ENCODE results near the gene BTBD9. TPM values are rescaled to one million over a fixed set of nuclear protein-coding genes. Genes with fewer than 3 reads are reported as not detected.

The BTBD9 gene
- total RNA-seq, 5 donors from 2014 or later (not counting 1 experiment from before 2014, with no cell fraction given) = 29.3 to 67.7 (median 38.1) TPM

DNA sequence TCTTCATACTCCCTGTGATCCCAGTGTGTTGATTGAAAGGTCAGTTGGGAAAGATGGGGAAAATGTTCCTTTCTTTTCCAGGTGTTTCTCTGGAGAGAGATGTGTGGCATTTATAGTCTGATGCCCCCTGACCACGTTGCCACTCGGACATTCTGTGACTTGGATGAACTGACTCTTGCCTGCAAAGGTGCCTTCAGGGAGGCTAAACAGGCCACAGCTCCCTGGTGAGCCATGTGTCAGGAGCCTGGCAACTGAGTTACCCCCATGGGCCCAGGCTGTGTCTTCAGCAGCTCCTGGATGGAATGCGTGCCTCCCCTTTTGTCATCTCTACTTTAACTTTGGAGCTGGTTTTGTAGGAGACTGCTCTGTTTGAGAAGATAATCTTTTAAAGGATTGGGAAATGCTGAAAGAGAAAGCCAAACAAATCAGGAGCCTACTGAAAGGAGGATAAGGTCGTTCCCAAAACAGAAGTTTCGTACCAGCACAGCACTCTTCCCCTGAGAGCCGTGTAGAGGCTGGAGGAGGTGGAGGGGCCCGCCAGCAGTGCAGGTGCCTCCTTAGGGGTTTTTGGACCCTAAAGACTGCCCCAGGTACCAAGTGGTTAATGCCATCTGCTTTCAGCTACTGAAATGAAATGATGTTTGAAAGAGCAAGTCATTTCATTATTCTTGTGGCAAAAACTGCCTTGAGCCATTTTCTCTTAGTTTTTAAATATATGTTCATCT is 497.4 kb downstream of the BTBD9 start:
- H3K27me3 ChIP-seq (replicated peaks in 1 of 2; ENCODE audit: control insufficient read depth in 2 of 2, extremely low read depth in 1 of 2, insufficient read depth in 2 of 2, low read length in 1 of 2) = no peaks in the 10 kb centered on the region
- POLR2A ChIA-PET = no interaction called here
- H3K27ac Mint-ChIP-seq = no peak overlapping the region
- no peaks in the 10 kb centered on the region for H3K9me3 Mint-ChIP-seq
- peaks cover 3 to 8% of the 10 kb centered on the region in 2 donors for H3K36me3 ChIP-seq (ENCODE audit: control insufficient read depth in 2 of 2, extremely low read depth in 1 of 2, insufficient read depth in 1 of 2, low read length in 1 of 2)
- no CpG with 5 or more reads among the region's 7 CpGs for WGBS (ENCODE audit: insufficient coverage)
- DNase-seq = no peak
- H3K4me3 ChIP-seq (ENCODE audit: control insufficient read depth in 1 of 2, extremely low read depth in 1 of 2, low read length in 1 of 2) = no peak overlapping the region
- no peaks in the 10 kb centered on the region for H3K4me1 ChIP-seq (ENCODE audit: control insufficient read depth in 1 of 2, extremely low read depth in 1 of 2, insufficient read depth in 2 of 2, low read length in 2 of 2)
- H3K36me3 Mint-ChIP-seq = peaks cover 33% of the 10 kb centered on the region
- peaks cover 22 to 31% (median 27%) of the 10 kb centered on the region in 3 donors for H3K4me1 Mint-ChIP-seq
- H3K9me3 ChIP-seq = no peaks in the 10 kb centered on the region
- ATAC-seq (replicated peaks in 1 of 4) = no peak
- H3K27me3 Mint-ChIP-seq = no peaks in the 10 kb centered on the region
- no peak overlapping the region for H3K4me3 Mint-ChIP-seq
- CTCF ChIA-PET = no interaction called here
- no peak overlapping the region for H3K27ac ChIP-seq (ENCODE audit: low read length)

DNA sequence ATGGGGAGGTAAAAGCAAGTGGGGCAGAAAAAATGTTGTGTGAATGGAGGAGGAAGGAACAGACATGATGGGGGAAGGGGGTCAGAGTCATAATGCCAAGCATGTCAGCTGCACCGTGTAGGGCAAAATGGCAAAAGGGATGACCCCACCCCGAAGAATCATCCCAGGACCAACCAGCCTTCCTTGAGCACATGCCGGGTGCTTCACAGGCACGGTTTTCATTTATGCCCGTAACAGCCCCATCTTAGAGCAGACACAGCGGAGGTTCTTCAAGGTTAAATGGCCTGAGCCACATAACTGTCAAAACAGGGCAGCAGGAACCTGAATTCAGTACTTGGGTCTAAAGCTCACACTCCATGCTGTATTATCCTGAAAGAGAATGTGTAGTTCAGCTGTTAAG is 498.0 kb downstream of the BTBD9 start:
- H3K4me3 Mint-ChIP-seq = no peak overlapping the region
- Histone ChIP-seq H3K4me1 (ENCODE audit: control insufficient read depth in 1 of 2, extremely low read depth in 1 of 2, insufficient read depth in 2 of 2, low read length in 2 of 2) (no peaks in the 10 kb centered on the region), H3K27ac (ENCODE audit: low read length) (no peak overlapping the region), H3K4me3 (ENCODE audit: control insufficient read depth in 1 of 2, extremely low read depth in 1 of 2, low read length in 1 of 2) (no peak overlapping the region), H3K27me3 (replicated peaks in 1 of 2; ENCODE audit: control insufficient read depth in 2 of 2, extremely low read depth in 1 of 2, insufficient read depth in 2 of 2, low read length in 1 of 2) (no peaks in the 10 kb centered on the region), H3K9me3 (no peaks in the 10 kb centered on the region), H3K36me3 (ENCODE audit: control insufficient read depth in 2 of 2, extremely low read depth in 1 of 2, insufficient read depth in 1 of 2, low read length in 1 of 2) (peaks cover 3 to 8% of the 10 kb centered on the region in 2 donors)
- no peak overlapping the region for H3K27ac Mint-ChIP-seq
- DNase-seq (no peak), ATAC-seq (replicated peaks in 1 of 4) (no peak)
- H3K4me1 Mint-ChIP-seq = peaks cover 27 to 35% (median 27%) of the 10 kb centered on the region in 3 donors
- WGBS (ENCODE audit: insufficient coverage) = 96% methylated on average over 6 of the region's 6 CpGs
- H3K9me3 Mint-ChIP-seq = no peaks in the 10 kb centered on the region
- POLR2A ChIA-PET = no interaction called here
- CTCF ChIA-PET = no interaction called here
- no peaks in the 10 kb centered on the region for H3K27me3 Mint-ChIP-seq
- peaks cover 29% of the 10 kb centered on the region for H3K36me3 Mint-ChIP-seq

DNA sequence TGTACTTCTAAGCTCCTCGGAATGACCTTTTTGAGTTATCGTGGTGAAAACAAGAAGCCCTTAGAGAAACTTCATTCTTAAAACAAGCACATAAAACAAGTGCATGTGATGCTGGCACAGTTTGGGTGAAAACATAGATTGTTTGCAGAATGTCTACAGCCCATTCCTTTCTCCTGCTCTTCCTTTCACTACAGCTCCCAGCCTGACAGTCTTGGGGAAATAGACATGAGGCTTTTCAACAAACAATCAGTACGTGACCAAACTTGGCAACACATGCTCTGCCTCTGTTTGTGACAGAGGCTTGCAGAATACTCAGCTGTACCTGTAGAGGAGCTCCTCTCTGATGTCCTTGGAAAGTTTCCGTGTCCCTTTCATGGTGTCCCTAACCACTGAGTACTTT is 498.6 kb downstream of the BTBD9 start:
- Mint-ChIP-seq H3K9me3 (no peaks in the 10 kb centered on the region), H3K36me3 (peaks cover 27% of the 10 kb centered on the region), H3K27me3 (no peaks in the 10 kb centered on the region), H3K27ac (peak overlapping the region in 1 of 2 donors; percentile 50), H3K4me3 (no peak overlapping the region), H3K4me1 (peaks cover 25 to 41% (median 29%) of the 10 kb centered on the region in 3 donors)
- DNase-seq = no peak
- Histone ChIP-seq H3K9me3 (no peaks in the 10 kb centered on the region), H3K4me3 (ENCODE audit: control insufficient read depth in 1 of 2, extremely low read depth in 1 of 2, low read length in 1 of 2) (no peak overlapping the region), H3K36me3 (ENCODE audit: control insufficient read depth in 2 of 2, extremely low read depth in 1 of 2, insufficient read depth in 1 of 2, low read length in 1 of 2) (peaks cover 3 to 8% of the 10 kb centered on the region in 2 donors), H3K27ac (ENCODE audit: low read length) (no peak overlapping the region), H3K4me1 (ENCODE audit: control insufficient read depth in 1 of 2, extremely low read depth in 1 of 2, insufficient read depth in 2 of 2, low read length in 2 of 2) (no peaks in the 10 kb centered on the region), H3K27me3 (replicated peaks in 1 of 2; ENCODE audit: control insufficient read depth in 2 of 2, extremely low read depth in 1 of 2, insufficient read depth in 2 of 2, low read length in 1 of 2) (no peaks in the 10 kb centered on the region)
- ATAC-seq (replicated peaks in 1 of 4) = no peak
- 100% methylated on average over 1 of the region's 4 CpGs for WGBS (ENCODE audit: insufficient coverage)
- CTCF ChIA-PET = interaction anchor here in 1 of 2 donors (0.6 kb wide), 1 partner anchor 39 kb away, joined by 3 read pairs; no protein-coding TSS in a partner anchor
- POLR2A ChIA-PET = interaction anchor here in 1 of 2 donors (0.6 kb wide), 1 partner anchor 43 kb away, joined by 6 read pairs; no protein-coding TSS in a partner anchor

DNA sequence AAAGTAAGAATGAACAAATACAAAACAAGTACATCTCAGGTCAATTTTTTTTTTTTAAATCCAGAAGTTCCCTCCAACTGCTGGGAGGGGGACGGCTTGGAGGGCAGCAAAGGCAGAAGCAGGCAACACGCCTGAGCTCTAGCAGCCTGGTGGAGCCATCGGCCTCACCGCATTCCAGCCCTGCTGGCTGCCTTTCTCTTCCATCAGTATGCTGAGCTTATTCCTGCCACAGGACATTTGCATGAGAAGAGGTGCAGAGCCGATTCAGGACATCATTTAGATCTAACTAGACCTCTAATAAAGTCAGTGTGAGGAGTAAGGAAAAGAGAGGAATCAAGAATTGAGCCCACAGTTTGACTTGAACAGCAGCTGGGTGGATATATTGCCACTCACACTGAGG is 501.4 kb downstream of the BTBD9 start:
- H3K9me3 Mint-ChIP-seq = no peaks in the 10 kb centered on the region
- H3K27ac ChIP-seq (ENCODE audit: low read length) = no peak overlapping the region
- no peaks in the 10 kb centered on the region for H3K27me3 ChIP-seq (replicated peaks in 1 of 2; ENCODE audit: control insufficient read depth in 2 of 2, extremely low read depth in 1 of 2, insufficient read depth in 2 of 2, low read length in 1 of 2)
- no peaks in the 10 kb centered on the region for H3K4me1 ChIP-seq (ENCODE audit: control insufficient read depth in 1 of 2, extremely low read depth in 1 of 2, insufficient read depth in 2 of 2, low read length in 2 of 2)
- no peaks in the 10 kb centered on the region for H3K27me3 Mint-ChIP-seq
- peaks cover 17 to 51% (median 25%) of the 10 kb centered on the region in 3 donors for H3K4me1 Mint-ChIP-seq
- H3K4me3 Mint-ChIP-seq = no peak overlapping the region
- H3K9me3 ChIP-seq = no peaks in the 10 kb centered on the region
- H3K4me3 ChIP-seq (ENCODE audit: control insufficient read depth in 1 of 2, extremely low read depth in 1 of 2, low read length in 1 of 2) = no peak overlapping the region
- H3K36me3 Mint-ChIP-seq = peaks cover 36% of the 10 kb centered on the region
- DNase-seq = no peak
- ATAC-seq (replicated peaks in 1 of 4) = no peak
- POLR2A ChIA-PET = no interaction called here
- WGBS (ENCODE audit: insufficient coverage) = no CpG with 5 or more reads among the region's 5 CpGs
- H3K27ac Mint-ChIP-seq = no peak overlapping the region
- peaks cover 0 to 8% of the 10 kb centered on the region in 2 donors for H3K36me3 ChIP-seq (ENCODE audit: control insufficient read depth in 2 of 2, extremely low read depth in 1 of 2, insufficient read depth in 1 of 2, low read length in 1 of 2)
- CTCF ChIA-PET = no interaction called here

DNA sequence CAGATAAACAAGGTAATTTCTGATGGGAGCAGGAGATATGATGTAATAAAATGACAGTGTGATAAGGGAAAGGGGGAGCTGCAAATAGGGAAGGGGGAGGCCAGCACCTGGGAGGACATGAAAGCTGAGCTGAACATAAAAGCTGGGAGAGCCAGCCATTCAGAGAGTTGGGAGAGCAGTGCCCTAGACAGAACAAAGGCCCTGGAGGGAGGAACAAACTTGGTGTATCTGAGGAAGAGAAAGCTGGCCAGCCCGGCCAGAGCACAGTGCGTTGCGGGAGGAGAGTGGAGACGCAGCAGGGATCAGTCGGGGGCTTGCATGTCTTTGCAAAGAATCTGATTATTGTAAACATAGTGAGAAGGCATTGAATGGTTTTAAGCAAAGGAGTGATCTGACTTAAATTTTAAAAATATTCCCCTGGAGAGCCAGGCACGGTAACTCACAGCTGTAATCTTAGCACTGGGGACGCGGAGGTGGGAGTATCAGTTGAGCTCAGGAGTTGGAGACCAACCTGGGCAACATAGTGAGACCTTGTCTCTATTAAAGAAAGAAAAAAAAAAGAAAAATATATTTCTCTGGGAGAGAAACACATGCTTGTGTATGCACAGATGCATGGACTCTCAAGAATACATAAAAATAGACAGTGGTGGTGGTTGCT is 502.0 kb downstream of the BTBD9 start:
- 100% methylated on average over 3 of the region's 8 CpGs for WGBS (ENCODE audit: insufficient coverage)
- CTCF ChIA-PET = no interaction called here
- Histone ChIP-seq H3K27ac (ENCODE audit: low read length) (no peak overlapping the region), H3K4me1 (ENCODE audit: control insufficient read depth in 1 of 2, extremely low read depth in 1 of 2, insufficient read depth in 2 of 2, low read length in 2 of 2) (no peaks in the 10 kb centered on the region), H3K9me3 (no peaks in the 10 kb centered on the region), H3K27me3 (replicated peaks in 1 of 2; ENCODE audit: control insufficient read depth in 2 of 2, extremely low read depth in 1 of 2, insufficient read depth in 2 of 2, low read length in 1 of 2) (no peaks in the 10 kb centered on the region), H3K36me3 (ENCODE audit: control insufficient read depth in 2 of 2, extremely low read depth in 1 of 2, insufficient read depth in 1 of 2, low read length in 1 of 2) (peaks cover 0 to 8% of the 10 kb centered on the region in 2 donors), H3K4me3 (ENCODE audit: control insufficient read depth in 1 of 2, extremely low read depth in 1 of 2, low read length in 1 of 2) (no peak overlapping the region)
- no peak for ATAC-seq (replicated peaks in 1 of 4)
- no peak for DNase-seq
- no peak overlapping the region for H3K4me3 Mint-ChIP-seq
- no peak overlapping the region for H3K27ac Mint-ChIP-seq
- no peaks in the 10 kb centered on the region for H3K27me3 Mint-ChIP-seq
- peaks cover 37% of the 10 kb centered on the region for H3K36me3 Mint-ChIP-seq
- peaks cover 14 to 51% (median 27%) of the 10 kb centered on the region in 3 donors for H3K4me1 Mint-ChIP-seq
- no peaks in the 10 kb centered on the region for H3K9me3 Mint-ChIP-seq
- POLR2A ChIA-PET = no interaction called here

DNA sequence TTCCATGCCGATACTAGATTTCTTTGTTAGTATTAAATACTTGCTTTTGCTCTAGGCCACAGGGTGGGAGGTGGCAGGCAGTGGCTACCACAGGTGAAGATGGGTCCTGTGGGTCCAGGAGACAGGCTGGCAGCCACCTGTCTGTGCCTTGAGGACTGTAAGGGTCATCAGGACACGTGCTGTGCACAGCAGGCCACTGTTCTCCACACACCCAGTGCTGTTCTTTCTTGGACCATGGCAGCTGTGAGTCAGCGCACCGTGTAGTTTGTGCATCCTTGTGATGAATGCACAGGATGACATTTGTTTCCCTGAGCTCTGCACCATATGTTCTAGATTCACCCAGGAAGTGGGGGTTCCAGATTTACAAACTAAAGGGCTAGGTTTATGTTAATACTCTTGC is 503.2 kb downstream of the BTBD9 start:
- Mint-ChIP-seq H3K9me3 (no peaks in the 10 kb centered on the region), H3K4me3 (no peak overlapping the region), H3K36me3 (peaks cover 40% of the 10 kb centered on the region), H3K4me1 (peaks cover 16 to 51% (median 27%) of the 10 kb centered on the region in 3 donors), H3K27ac (no peak overlapping the region), H3K27me3 (no peaks in the 10 kb centered on the region)
- H3K36me3 ChIP-seq (ENCODE audit: control insufficient read depth in 2 of 2, extremely low read depth in 1 of 2, insufficient read depth in 1 of 2, low read length in 1 of 2) = peaks cover 0 to 2% of the 10 kb centered on the region in 2 donors
- POLR2A ChIA-PET = interaction anchor here in 1 of 2 donors (0.6 kb wide), 1 partner anchor 432 kb away, joined by 6 read pairs; no protein-coding TSS in a partner anchor
- ATAC-seq (replicated peaks in 1 of 4) (no peak), DNase-seq (no peak)
- H3K9me3 ChIP-seq = no peaks in the 10 kb centered on the region
- no peaks in the 10 kb centered on the region for H3K27me3 ChIP-seq (replicated peaks in 1 of 2; ENCODE audit: control insufficient read depth in 2 of 2, extremely low read depth in 1 of 2, insufficient read depth in 2 of 2, low read length in 1 of 2)
- H3K27ac ChIP-seq (ENCODE audit: low read length) = no peak overlapping the region
- CTCF ChIA-PET = no interaction called here
- WGBS (ENCODE audit: insufficient coverage) = 100% methylated on average over 2 of the region's 4 CpGs
- H3K4me3 ChIP-seq (ENCODE audit: control insufficient read depth in 1 of 2, extremely low read depth in 1 of 2, low read length in 1 of 2) = no peak overlapping the region
- H3K4me1 ChIP-seq (ENCODE audit: control insufficient read depth in 1 of 2, extremely low read depth in 1 of 2, insufficient read depth in 2 of 2, low read length in 2 of 2) = no peaks in the 10 kb centered on the region

Data from T-cell (primary cell).